Ovary (tissue), 9 donors: ENCODE measurements around the gene KAT2B. TPM values are rescaled to one million over a fixed set of nuclear protein-coding genes. Genes with fewer than 3 reads are reported as not detected.

Experiments used
- DNase-seq, 5 donors: peaks; one replicate each; pipeline ENCODE4 v3.0.0-alpha.2; 2019 to 2020
- H3K27ac ChIP-seq, 2 donors: fragments of 200-600 bp; one replicate each; pipeline versions ENCODE4 v1.5.1 to v1.8.0; 2019 to 2022
- H3K27me3 ChIP-seq: fragments of 200-600 bp; one replicate; pipeline ENCODE4 v1.8.0; 2022
- H3K36me3 ChIP-seq: fragments of 200-600 bp; sonication (generic); one replicate; pipeline ENCODE4 v1.5.1; 2019
- H3K4me1 ChIP-seq: one replicate; pipeline ENCODE4 v1.8.1; 2013; ENCODE audit warnings: mild to moderate bottlenecking, moderate library complexity; ENCODE audit not compliant: insufficient read depth
- H3K4me3 ChIP-seq: fragments of 200-600 bp; sonication (generic); one replicate; pipeline ENCODE4 v1.5.1; 2017
- H3K9me3 ChIP-seq, 2 donors: fragments of 200-600 bp in 1 of 2; sonication (generic) in 1 of 2; one replicate each; pipeline versions ENCODE4 v1.5.1 to v1.8.1; 2013 to 2019; ENCODE audit warnings: mild to moderate bottlenecking in 1 of 2, moderate library complexity in 1 of 2
- CTCF ChIP-seq, 3 donors: fragments of 450-650 bp in 2 of 3; fragments of 200-600 bp in 1 of 3; IDR thresholded peaks; one replicate each; pipeline versions ENCODE4 v1.5.1 to v1.8.0; 2016 to 2022; ENCODE audit warnings: antibody characterized with exemption in 3 of 3, mild to moderate bottlenecking in 1 of 3
- EP300 ChIP-seq: sonication (generic); formaldehyde crosslinking; IDR thresholded peaks from one replicate; pipeline ENCODE4 v1.6.1; 2017; ENCODE audit warnings: antibody characterized with exemption
- POLR2A ChIP-seq: fragments of 450-650 bp; IDR thresholded peaks from one replicate; pipeline ENCODE4 v1.6.1; 2017; ENCODE audit warnings: antibody characterized with exemption, mild to moderate bottlenecking, moderate library complexity
- WGBS, 3 donors: extraction: QIAGEN DNeasy Blood & Tissue Kit in 1 of 3; methylation state at CpG; one replicate each; pipeline versions ENCODE4 v1.1.5 to v1.1.7; 2013 to 2017; 5-methylcytosine and 5-hydroxymethylcytosine counted together
- intact Hi-C, 4 donors: fragments of 100-400 bp; cut with DNase I; formaldehyde crosslinking; loops; one replicate each; pipeline versions ENCODE4 v1.11.0 to v1.15.1; 2022 to 2023
- polyA plus RNA-seq, 2 donors: library from polyadenylated mRNA; stranded (reverse); fragments of 200-250 nt in 1 of 2; fragments of 350-450 nt in 1 of 2; fragmentation: Illumina TruSeq in 1 of 2; extraction: RNeasy Lipid Tissue Mini Kit (QIAGEN cat#74804) in 1 of 2; gene quantifications; one replicate each; pipeline ENCODE4 v1.2.3, GENCODE V29; 2013 to 2014
- total RNA-seq, 7 donors: library from RNA; depleted of rRNA in 2 of 7; stranded (reverse); fragments of >200 nt in 2 of 7; fragmentation: NEBNext Ultra II Directional in 3 of 7; extraction: Animal tissue kit (Norgen Biotek cat#: 25700) in 3 of 7; gene quantifications; one replicate each; pipeline versions ENCODE4 v1.1.0 to v1.2.4, GENCODE V29; 2016 to 2023
- donor health status: DM: no; HTN: no; CAD: no; lungs with moderate emphysema.
- donor health status: DM: no; HTN: no; CAD: no.
- donor health status: Bipolar disorder and iron deficiency.
- donor health status: DM: yes; HTN: yes; CAD: no.
- donor health status: DM: no; HTN: no; CAD: no.
- donor health status: DM: yes; HTN: yes; CAD: no.

The KAT2B gene
- total and polyA plus RNA-seq, 9 donors, result 15.1 to 49.3 (median 33.0) TPM

GRCh38 chr3:20007960-20008359, 32.3 kb upstream of the KAT2B start:
- WGBS, 3 donors, result 95 to 97% (median 96%) methylated on average over 20 of the region's 20 CpGs
- no peaks in the 10 kb centered on the region for H3K4me1 ChIP-seq
- intact Hi-C loops, result no loop called here
- no peak overlapping the region for H3K27ac ChIP-seq
- TF ChIP-seq EP300 (no peak), CTCF (IDR thresholded peaks at IDR 0.05) (no peak), POLR2A (no peak)
- no peak for DNase-seq
- no peaks in the 10 kb centered on the region for H3K9me3 ChIP-seq
- H3K27me3 ChIP-seq, result no peaks in the 10 kb centered on the region
- H3K36me3 ChIP-seq, result no peaks in the 10 kb centered on the region
- H3K4me3 ChIP-seq, result no peak overlapping the region

GRCh38 chr3:20008646-20009045, 31.6 kb upstream of the KAT2B start:
- TF ChIP-seq EP300 (no peak), POLR2A (no peak), CTCF (IDR thresholded peaks at IDR 0.05) (no peak)
- Histone ChIP-seq H3K36me3 (no peaks in the 10 kb centered on the region), H3K4me1 (no peaks in the 10 kb centered on the region), H3K9me3 (no peaks in the 10 kb centered on the region), H3K4me3 (no peak overlapping the region), H3K27me3 (no peaks in the 10 kb centered on the region), H3K27ac (no peak overlapping the region)
- intact Hi-C loops, result no loop called here
- DNase-seq, result no peak
- WGBS, 3 donors, result 80 to 85% (median 82%) methylated on average over 2 of the region's 2 CpGs

- H3K4me1 ChIP-seq, result no peaks in the 10 kb centered on the region
- intact Hi-C loops, result no loop called here
- 93 to 95% (median 94%) methylated on average over 4 of the region's 4 CpGs for WGBS, 3 donors
- H3K27ac ChIP-seq, result no peak within 1 kb of the TSS
- no peaks in the 10 kb centered on the region for H3K36me3 ChIP-seq
- no peak within 1 kb of the TSS for H3K4me3 ChIP-seq
- no peak for TF ChIP-seq CTCF (IDR thresholded peaks at IDR 0.05)
- no peak for TF ChIP-seq POLR2A
- TF ChIP-seq EP300, result no peak
- H3K27me3 ChIP-seq, result peaks cover 2% of the 10 kb centered on the region
- H3K9me3 ChIP-seq, result no peaks in the 10 kb centered on the region
- no peak for DNase-seq
Observed at GRCh38 chr3:20012164-20012563, 28.1 kb upstream of the KAT2B start, which contains the start of gene PP2D1. PP2D1 (minus strand) TSS chr3:20012264; CDS start chr3:20012072, 192 bp downstream.

- Histone ChIP-seq H3K4me1 (no peaks in the 10 kb centered on the region), H3K27me3 (peaks cover 2% of the 10 kb centered on the region), H3K9me3 (no peaks in the 10 kb centered on the region), H3K36me3 (no peaks in the 10 kb centered on the region), H3K4me3 (no peak overlapping the region), H3K27ac (no peak overlapping the region)
- intact Hi-C loops, result no loop called here
- DNase-seq, result no peak
- WGBS, 3 donors, result 81 to 89% (median 86%) methylated on average over 1 of the region's 1 CpG
- no peak for TF ChIP-seq EP300
- TF ChIP-seq POLR2A, result no peak
- no peak for TF ChIP-seq CTCF (IDR thresholded peaks at IDR 0.05)
Observed at GRCh38 chr3:20013396-20013795, 26.9 kb upstream of the KAT2B start.
